Measurements from ENCODE around the gene DPP6. TPM values are rescaled to one million over a fixed set of nuclear protein-coding genes. Genes with fewer than 3 reads are reported as not detected.

DPP6 gene
- total RNA-seq, 4 donors from 2014 or later: 0.38 TPM; not detected in 2

- intact Hi-C loops (cut with DNase I): no loop called here
- WGBS, 2 donors: 68 to 70% methylated on average over 3 of the region's 3 CpGs
Measured at GRCh38 chr7:154644366-154644765, 592.2 kb downstream of the DPP6 start.

GRCh38 chr7:154646126-154647013 is 594.2 kb downstream of the DPP6 start:
- peaks cover 0 to 27% (median 0%) of the 10 kb centered on the region in 3 donors for H3K9me3 ChIP-seq
- H3K27ac ChIP-seq: no peak overlapping the region
- 77 to 79% methylated on average over 11 of the region's 11 CpGs for WGBS, 2 donors
- no peak for DNase-seq
- no peaks in the 10 kb centered on the region for H3K27me3 ChIP-seq
- TF ChIP-seq POLR2A (IDR thresholded peaks at IDR 0.05): no peak
- TF ChIP-seq CTCF (IDR thresholded peaks at IDR 0.05): no peak
- no peak overlapping the region for H3K4me3 ChIP-seq
- no peaks in the 10 kb centered on the region for H3K4me1 ChIP-seq
- intact Hi-C loops (cut with DNase I): no loop called here
- H3K36me3 ChIP-seq: no peaks in the 10 kb centered on the region

More at GRCh38 chr7:154644366-154644765, 592.2 kb downstream of the DPP6 start:
- Histone ChIP-seq H3K27me3 (no peaks in the 10 kb centered on the region), H3K9me3 (peaks cover 0 to 11% (median 0%) of the 10 kb centered on the region in 3 donors), H3K4me1 (no peaks in the 10 kb centered on the region), H3K27ac (no peak overlapping the region), H3K4me3 (no peak overlapping the region), H3K36me3 (no peaks in the 10 kb centered on the region)
- DNase-seq: no peak
- TF ChIP-seq POLR2A (IDR thresholded peaks at IDR 0.05) (no peak), CTCF (IDR thresholded peaks at IDR 0.05) (no peak)

- TF ChIP-seq CTCF (IDR thresholded peaks at IDR 0.05): no peak
- no peak for TF ChIP-seq POLR2A (IDR thresholded peaks at IDR 0.05)
- no peak for DNase-seq
- H3K27me3 ChIP-seq: no peaks in the 10 kb centered on the region
- 65 to 82% methylated on average over 7 to 10 of the region's 12 CpGs for WGBS, 2 donors
- no peak overlapping the region for H3K27ac ChIP-seq
- H3K4me1 ChIP-seq: no peaks in the 10 kb centered on the region
- intact Hi-C loops (cut with DNase I): no loop called here
- H3K4me3 ChIP-seq: no peak overlapping the region
- peaks cover 0 to 34% (median 0%) of the 10 kb centered on the region in 3 donors for H3K9me3 ChIP-seq
- H3K36me3 ChIP-seq: no peaks in the 10 kb centered on the region
Measured at GRCh38 chr7:154647625-154648024, 595.4 kb downstream of the DPP6 start.

GRCh38 chr7:154649015-154649414 is 596.8 kb downstream of the DPP6 start:
- whole genome bisulfite sequencing, 2 donors: 59 to 71% methylated on average over 5 of the region's 5 CpGs
- Histone ChIP-seq H3K27me3 (no peaks in the 10 kb centered on the region), H3K27ac (no peak overlapping the region), H3K4me1 (no peaks in the 10 kb centered on the region), H3K9me3 (peaks cover 0 to 39% (median 0%) of the 10 kb centered on the region in 3 donors), H3K4me3 (no peak overlapping the region), H3K36me3 (no peaks in the 10 kb centered on the region)
- no peak for TF ChIP-seq POLR2A (IDR thresholded peaks at IDR 0.05)
- no peak for TF ChIP-seq CTCF (IDR thresholded peaks at IDR 0.05)
- intact Hi-C loops (cut with DNase I): no loop called here
- DNase-seq: no peak

GRCh38 chr7:154649434-154649833 is 597.2 kb downstream of the DPP6 start:
- TF ChIP-seq CTCF (IDR thresholded peaks at IDR 0.05) (no peak), POLR2A (IDR thresholded peaks at IDR 0.05) (no peak)
- Histone ChIP-seq H3K9me3 (peaks cover 0 to 39% (median 0%) of the 10 kb centered on the region in 3 donors), H3K27ac (no peak overlapping the region), H3K4me3 (no peak overlapping the region), H3K27me3 (no peaks in the 10 kb centered on the region), H3K36me3 (no peaks in the 10 kb centered on the region), H3K4me1 (no peaks in the 10 kb centered on the region)
- DNase-seq: no peak
- intact Hi-C loops (cut with DNase I): no loop called here
- 91 to 93% methylated on average over 3 of the region's 5 CpGs for WGBS, 2 donors
